Ishikawa (cell line): Measurements from ENCODE around the gene ATP11A.

Source experiments
- CREB1 ChIP-seq: IDR thresholded peaks from 2 replicates; pipeline ENCODE4 v1.6.1; 2012; ENCODE audit warnings: low read depth
- EP300 ChIP-seq: IDR thresholded peaks from 2 replicates; pipeline ENCODE4 v1.6.1; 2012; ENCODE audit warnings: borderline replicate concordance
- FOXM1 ChIP-seq: IDR thresholded peaks from 2 replicates; pipeline ENCODE4 v1.6.1; 2012; ENCODE audit warnings: low read depth, borderline replicate concordance
- MAX ChIP-seq: IDR thresholded peaks from 2 replicates; pipeline ENCODE4 v1.6.1; 2012
- RAD21 ChIP-seq: IDR thresholded peaks from 2 replicates; pipeline ENCODE4 v1.6.1; 2012; ENCODE audit warnings: low read depth
- REST ChIP-seq: IDR thresholded peaks from 2 replicates; pipeline ENCODE4 v1.6.1; 2012; ENCODE audit warnings: low read depth, mild to moderate bottlenecking
- TAF1 ChIP-seq: IDR thresholded peaks from 2 replicates; pipeline ENCODE4 v1.6.1; 2012; ENCODE audit warnings: low read depth, mild to moderate bottlenecking
- TCF12 ChIP-seq: IDR thresholded peaks from 2 replicates; pipeline ENCODE4 v1.6.1; 2012; ENCODE audit warnings: low read depth
- TEAD4 ChIP-seq: IDR thresholded peaks from 2 replicates; pipeline ENCODE4 v1.6.1; 2012
- YY1 ChIP-seq: IDR thresholded peaks from 2 replicates; pipeline ENCODE4 v1.6.1; 2012; ENCODE audit warnings: low read depth
- ZBTB7A ChIP-seq: IDR thresholded peaks from 2 replicates; pipeline ENCODE4 v1.6.1; 2012; ENCODE audit warnings: low read depth

- no peak for TF ChIP-seq ZBTB7A
- no peak for TF ChIP-seq FOXM1
- TF ChIP-seq EP300 = no peak
- TF ChIP-seq REST = no peak
- no peak for TF ChIP-seq TAF1
- no peak for TF ChIP-seq TCF12
- TF ChIP-seq TEAD4 = no peak
- TF ChIP-seq CREB1 = no peak
- TF ChIP-seq YY1 = no peak
- TF ChIP-seq MAX = no peak
- no peak for TF ChIP-seq RAD21
Observed at GRCh38 chr13:112715210-112715609, 25.4 kb downstream of the ATP11A start.
